K562 (cell line): Measurements from ENCODE around the gene NABP2. TPM values are rescaled to one million over a fixed set of nuclear protein-coding genes. Genes with fewer than 3 reads are reported as not detected.

Source experiments
- CCAR2 ChIP-seq: fragments of 200-400 bp; formaldehyde crosslinking; IDR thresholded peaks from 2 replicates; pipeline ENCODE4 v1.6.1; 2017; ENCODE audit warnings: mild to moderate bottlenecking, low read depth, low read length
- FOXM1 ChIP-seq, 2 experiments: fragments of 450-650 bp in 1 of 2; sonication (generic) in 1 of 2; formaldehyde crosslinking in 1 of 2; IDR thresholded peaks; 2 replicates each; pipeline versions ENCODE4 v1.6.1 to v1.9.0; 2017 to 2022; ENCODE audit warnings: low read depth in 2 of 2, mild to moderate bottlenecking in 2 of 2, missing genetic modification reagents in 1 of 2, moderate library complexity in 1 of 2
- NR2C1 ChIP-seq, 2 experiments: fragments of 450-650 bp; IDR thresholded peaks; 2 replicates each; pipeline ENCODE4 v1.6.1; 2017; ENCODE audit warnings: mild to moderate bottlenecking in 2 of 2, antibody characterized with exemption in 1 of 2, inconsistent platforms in 1 of 2, missing compliant biosample characterization in 1 of 2, missing genetic modification characterization in 1 of 2
- POLR2A ChIP-seq: fragments of 450-650 bp; conservative IDR thresholded peaks from 2 replicates; pipeline ENCODE4 v1.6.1; 2016
- SRSF1 ChIP-seq: fragments of 200-400 bp; formaldehyde crosslinking; IDR thresholded peaks from 2 replicates; pipeline ENCODE4 v1.6.1; 2017; ENCODE audit warnings: mild to moderate bottlenecking, low read depth, low read length, moderate library complexity
- polyA plus RNA-seq, 8 experiments: library from polyadenylated mRNA; depleted of rRNA in 4 of 8; stranded (reverse) in 5 of 8; unstranded in 3 of 8; fragments of >200 nt; fragmentation: Nextera tagmentation in 2 of 8; fragmentation: Illumina TruSeq in 1 of 8; extraction: Ambion mirVana in 2 of 8; extraction: Trizol in 1 of 8; gene quantifications; 2 replicates each; pipeline versions ENCODE4 v1.2.1 to v1.2.3, GENCODE V29; 2011 to 2014; ENCODE audit warnings: inconsistent platforms in 1 of 8, missing spikeins in 1 of 8
- total RNA-seq, 7 experiments: library from RNA; depleted of rRNA in 6 of 7; stranded (reverse); fragments of >200 nt in 6 of 7; fragmentation: Illumina TruSeq in 2 of 7; extraction: Trizol in 2 of 7; gene quantifications; 2 replicates each; pipeline versions ENCODE4 v1.2.1 to v1.2.3, GENCODE V29; 2011 to 2021; ENCODE audit warnings: low replicate concordance in 1 of 7
- TF ChIP-seq, protein P1 (sequence below): fragments of 450-650 bp; IDR thresholded peaks from 2 replicates; pipeline ENCODE4 v1.7.0; 2016; ENCODE audit warnings: borderline replicate concordance
- TF ChIP-seq, protein P2 (sequence below), 2 experiments: fragments of 450-650 bp in 1 of 2; sonication (generic) in 1 of 2; formaldehyde crosslinking in 1 of 2; IDR thresholded peaks in 1 of 2; conservative IDR thresholded peaks in 1 of 2; 2 replicates each; pipeline versions ENCODE4 v1.6.1 to v1.8.1; 2016 to 2023; ENCODE audit warnings: mild to moderate bottlenecking in 2 of 2, moderate library complexity in 2 of 2, inconsistent platforms in 1 of 2, missing genetic modification reagents in 1 of 2
- TF ChIP-seq, protein P3 (sequence below): sonication (generic); formaldehyde crosslinking; IDR thresholded peaks from 2 replicates; pipeline ENCODE4 v1.8.0; 2022; ENCODE audit warnings: mild to moderate bottlenecking, low read depth, missing genetic modification reagents
- TF ChIP-seq, protein P4 (sequence below): fragments of 200-600 bp; sonication (generic); IDR thresholded peaks from one replicate; pipeline ENCODE4 v1.6.1; 2012; ENCODE audit warnings: mild to moderate bottlenecking, low read depth, low read length, inconsistent platforms

The NABP2 gene
- total and polyA plus RNA-seq, 9 of the 15 experiments (the other 6 are each of a cell fraction or from before 2014, with no cell fraction given) = 11.3 to 60.6 (median 43.5) TPM

DNA sequence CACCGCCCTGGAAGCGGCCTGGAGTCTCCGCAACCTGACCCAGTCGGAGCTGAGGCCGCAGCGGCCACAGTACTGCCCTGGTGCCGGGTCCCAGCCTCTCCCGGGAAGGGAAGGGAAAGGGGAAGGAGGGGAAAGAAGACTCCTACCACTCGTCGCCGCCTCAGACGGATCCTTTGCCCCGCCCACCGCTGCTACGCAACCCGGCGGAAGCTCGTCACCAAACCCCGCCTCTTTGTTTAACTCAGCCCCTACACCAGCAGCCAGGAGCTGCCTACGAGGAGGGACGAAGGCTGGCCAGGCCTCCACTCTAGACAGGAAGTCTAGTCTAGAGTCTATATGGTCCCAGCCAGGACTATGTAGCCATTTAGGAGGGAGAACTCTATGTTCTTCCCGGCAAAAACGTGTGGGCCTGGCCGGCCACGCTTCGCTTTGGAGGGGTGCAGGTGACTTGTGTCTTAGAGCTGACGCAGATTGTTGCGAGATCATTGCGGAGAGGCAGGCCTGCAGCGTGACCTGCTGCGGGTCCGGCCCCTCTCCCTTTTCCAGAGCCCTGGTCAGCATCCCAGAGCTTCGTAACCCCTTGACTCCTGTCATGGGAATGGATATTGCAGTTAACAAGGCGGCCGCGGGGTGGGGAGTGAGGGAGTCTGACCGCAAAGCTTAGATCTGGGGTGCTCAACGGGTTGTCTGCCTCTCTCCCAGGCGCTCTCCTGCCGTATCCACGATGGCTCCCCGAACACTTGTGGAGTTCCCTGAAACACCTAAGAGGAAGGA is 2.2 kb upstream of the NABP2 start, which contains the start of gene RNF41 (continued):
- TF ChIP-seq, protein P1, sequence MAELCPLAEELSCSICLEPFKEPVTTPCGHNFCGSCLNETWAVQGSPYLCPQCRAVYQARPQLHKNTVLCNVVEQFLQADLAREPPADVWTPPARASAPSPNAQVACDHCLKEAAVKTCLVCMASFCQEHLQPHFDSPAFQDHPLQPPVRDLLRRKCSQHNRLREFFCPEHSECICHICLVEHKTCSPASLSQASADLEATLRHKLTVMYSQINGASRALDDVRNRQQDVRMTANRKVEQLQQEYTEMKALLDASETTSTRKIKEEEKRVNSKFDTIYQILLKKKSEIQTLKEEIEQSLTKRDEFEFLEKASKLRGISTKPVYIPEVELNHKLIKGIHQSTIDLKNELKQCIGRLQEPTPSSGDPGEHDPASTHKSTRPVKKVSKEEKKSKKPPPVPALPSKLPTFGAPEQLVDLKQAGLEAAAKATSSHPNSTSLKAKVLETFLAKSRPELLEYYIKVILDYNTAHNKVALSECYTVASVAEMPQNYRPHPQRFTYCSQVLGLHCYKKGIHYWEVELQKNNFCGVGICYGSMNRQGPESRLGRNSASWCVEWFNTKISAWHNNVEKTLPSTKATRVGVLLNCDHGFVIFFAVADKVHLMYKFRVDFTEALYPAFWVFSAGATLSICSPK = no peak
- TF ChIP-seq, protein P2, sequence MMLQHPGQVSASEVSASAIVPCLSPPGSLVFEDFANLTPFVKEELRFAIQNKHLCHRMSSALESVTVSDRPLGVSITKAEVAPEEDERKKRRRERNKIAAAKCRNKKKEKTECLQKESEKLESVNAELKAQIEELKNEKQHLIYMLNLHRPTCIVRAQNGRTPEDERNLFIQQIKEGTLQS (IDR thresholded peaks at IDR 0.05) = no peak
- TF ChIP-seq, protein P2 (CRISPR knock-in tag; conservative IDR thresholded peaks at IDR 0.05) = no peak
- TF ChIP-seq, protein P3, sequence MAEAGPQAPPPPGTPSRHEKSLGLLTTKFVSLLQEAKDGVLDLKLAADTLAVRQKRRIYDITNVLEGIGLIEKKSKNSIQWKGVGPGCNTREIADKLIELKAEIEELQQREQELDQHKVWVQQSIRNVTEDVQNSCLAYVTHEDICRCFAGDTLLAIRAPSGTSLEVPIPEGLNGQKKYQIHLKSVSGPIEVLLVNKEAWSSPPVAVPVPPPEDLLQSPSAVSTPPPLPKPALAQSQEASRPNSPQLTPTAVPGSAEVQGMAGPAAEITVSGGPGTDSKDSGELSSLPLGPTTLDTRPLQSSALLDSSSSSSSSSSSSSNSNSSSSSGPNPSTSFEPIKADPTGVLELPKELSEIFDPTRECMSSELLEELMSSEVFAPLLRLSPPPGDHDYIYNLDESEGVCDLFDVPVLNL (CRISPR knock-in tag) = no peak
- TF ChIP-seq FOXM1 (IDR thresholded peaks at IDR 0.05; ENCODE audit: low read depth) (no peak), FOXM1 (CRISPR knock-in tag; IDR thresholded peaks at IDR 0.05; ENCODE audit: low read depth) (no peak), SRSF1 (no peak), CCAR2 (no peak), POLR2A (peak; percentile 96), NR2C1 (IDR thresholded peaks at IDR 0.05) (no peak), NR2C1 (tag; IDR thresholded peaks at IDR 0.05) (no peak)
- TF ChIP-seq, protein P4, sequence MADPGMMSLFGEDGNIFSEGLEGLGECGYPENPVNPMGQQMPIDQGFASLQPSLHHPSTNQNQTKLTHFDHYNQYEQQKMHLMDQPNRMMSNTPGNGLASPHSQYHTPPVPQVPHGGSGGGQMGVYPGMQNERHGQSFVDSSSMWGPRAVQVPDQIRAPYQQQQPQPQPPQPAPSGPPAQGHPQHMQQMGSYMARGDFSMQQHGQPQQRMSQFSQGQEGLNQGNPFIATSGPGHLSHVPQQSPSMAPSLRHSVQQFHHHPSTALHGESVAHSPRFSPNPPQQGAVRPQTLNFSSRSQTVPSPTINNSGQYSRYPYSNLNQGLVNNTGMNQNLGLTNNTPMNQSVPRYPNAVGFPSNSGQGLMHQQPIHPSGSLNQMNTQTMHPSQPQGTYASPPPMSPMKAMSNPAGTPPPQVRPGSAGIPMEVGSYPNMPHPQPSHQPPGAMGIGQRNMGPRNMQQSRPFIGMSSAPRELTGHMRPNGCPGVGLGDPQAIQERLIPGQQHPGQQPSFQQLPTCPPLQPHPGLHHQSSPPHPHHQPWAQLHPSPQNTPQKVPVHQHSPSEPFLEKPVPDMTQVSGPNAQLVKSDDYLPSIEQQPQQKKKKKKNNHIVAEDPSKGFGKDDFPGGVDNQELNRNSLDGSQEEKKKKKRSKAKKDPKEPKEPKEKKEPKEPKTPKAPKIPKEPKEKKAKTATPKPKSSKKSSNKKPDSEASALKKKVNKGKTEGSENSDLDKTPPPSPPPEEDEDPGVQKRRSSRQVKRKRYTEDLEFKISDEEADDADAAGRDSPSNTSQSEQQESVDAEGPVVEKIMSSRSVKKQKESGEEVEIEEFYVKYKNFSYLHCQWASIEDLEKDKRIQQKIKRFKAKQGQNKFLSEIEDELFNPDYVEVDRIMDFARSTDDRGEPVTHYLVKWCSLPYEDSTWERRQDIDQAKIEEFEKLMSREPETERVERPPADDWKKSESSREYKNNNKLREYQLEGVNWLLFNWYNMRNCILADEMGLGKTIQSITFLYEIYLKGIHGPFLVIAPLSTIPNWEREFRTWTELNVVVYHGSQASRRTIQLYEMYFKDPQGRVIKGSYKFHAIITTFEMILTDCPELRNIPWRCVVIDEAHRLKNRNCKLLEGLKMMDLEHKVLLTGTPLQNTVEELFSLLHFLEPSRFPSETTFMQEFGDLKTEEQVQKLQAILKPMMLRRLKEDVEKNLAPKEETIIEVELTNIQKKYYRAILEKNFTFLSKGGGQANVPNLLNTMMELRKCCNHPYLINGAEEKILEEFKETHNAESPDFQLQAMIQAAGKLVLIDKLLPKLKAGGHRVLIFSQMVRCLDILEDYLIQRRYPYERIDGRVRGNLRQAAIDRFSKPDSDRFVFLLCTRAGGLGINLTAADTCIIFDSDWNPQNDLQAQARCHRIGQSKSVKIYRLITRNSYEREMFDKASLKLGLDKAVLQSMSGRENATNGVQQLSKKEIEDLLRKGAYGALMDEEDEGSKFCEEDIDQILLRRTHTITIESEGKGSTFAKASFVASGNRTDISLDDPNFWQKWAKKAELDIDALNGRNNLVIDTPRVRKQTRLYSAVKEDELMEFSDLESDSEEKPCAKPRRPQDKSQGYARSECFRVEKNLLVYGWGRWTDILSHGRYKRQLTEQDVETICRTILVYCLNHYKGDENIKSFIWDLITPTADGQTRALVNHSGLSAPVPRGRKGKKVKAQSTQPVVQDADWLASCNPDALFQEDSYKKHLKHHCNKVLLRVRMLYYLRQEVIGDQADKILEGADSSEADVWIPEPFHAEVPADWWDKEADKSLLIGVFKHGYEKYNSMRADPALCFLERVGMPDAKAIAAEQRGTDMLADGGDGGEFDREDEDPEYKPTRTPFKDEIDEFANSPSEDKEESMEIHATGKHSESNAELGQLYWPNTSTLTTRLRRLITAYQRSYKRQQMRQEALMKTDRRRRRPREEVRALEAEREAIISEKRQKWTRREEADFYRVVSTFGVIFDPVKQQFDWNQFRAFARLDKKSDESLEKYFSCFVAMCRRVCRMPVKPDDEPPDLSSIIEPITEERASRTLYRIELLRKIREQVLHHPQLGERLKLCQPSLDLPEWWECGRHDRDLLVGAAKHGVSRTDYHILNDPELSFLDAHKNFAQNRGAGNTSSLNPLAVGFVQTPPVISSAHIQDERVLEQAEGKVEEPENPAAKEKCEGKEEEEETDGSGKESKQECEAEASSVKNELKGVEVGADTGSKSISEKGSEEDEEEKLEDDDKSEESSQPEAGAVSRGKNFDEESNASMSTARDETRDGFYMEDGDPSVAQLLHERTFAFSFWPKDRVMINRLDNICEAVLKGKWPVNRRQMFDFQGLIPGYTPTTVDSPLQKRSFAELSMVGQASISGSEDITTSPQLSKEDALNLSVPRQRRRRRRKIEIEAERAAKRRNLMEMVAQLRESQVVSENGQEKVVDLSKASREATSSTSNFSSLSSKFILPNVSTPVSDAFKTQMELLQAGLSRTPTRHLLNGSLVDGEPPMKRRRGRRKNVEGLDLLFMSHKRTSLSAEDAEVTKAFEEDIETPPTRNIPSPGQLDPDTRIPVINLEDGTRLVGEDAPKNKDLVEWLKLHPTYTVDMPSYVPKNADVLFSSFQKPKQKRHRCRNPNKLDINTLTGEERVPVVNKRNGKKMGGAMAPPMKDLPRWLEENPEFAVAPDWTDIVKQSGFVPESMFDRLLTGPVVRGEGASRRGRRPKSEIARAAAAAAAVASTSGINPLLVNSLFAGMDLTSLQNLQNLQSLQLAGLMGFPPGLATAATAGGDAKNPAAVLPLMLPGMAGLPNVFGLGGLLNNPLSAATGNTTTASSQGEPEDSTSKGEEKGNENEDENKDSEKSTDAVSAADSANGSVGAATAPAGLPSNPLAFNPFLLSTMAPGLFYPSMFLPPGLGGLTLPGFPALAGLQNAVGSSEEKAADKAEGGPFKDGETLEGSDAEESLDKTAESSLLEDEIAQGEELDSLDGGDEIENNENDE = no peak
